NCI-H128 (cell line): ENCODE results near the gene PCDHGB7.
"Not testable (repeated sequence)": the region's sequence is repeated elsewhere in the genome, so short reads cannot be mapped to it uniquely, and the experiment has no call there.

Source experiments
- DNase-seq: peaks from one replicate; lab custom pipeline; 2025; ENCODE audit not compliant: unreplicated experiment; lab: John Stamatoyannopoulos, UW

The PCDHGB7 gene

DNA sequence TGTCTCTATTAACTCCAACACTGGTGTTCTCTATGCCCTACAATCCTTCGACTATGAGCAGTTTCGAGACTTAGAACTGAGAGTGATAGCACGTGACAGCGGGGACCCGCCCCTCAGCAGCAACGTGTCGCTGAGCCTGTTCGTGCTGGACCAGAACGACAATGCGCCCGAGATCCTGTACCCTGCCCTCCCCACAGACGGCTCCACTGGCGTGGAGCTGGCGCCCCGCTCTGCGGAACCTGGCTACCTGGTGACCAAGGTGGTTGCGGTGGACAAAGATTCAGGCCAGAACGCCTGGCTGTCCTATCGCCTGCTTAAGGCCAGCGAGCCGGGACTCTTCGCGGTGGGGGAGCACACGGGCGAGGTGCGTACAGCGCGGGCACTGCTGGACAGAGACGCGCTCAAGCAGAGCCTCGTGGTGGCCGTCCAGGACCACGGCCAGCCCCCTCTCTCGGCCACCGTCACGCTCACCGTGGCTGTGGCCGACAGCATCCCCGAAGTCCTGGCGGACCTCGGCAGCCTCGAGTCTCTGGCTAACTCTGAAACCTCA lies 5.3 kb downstream of the PCDHGB7 start:
- no peak for DNase-seq

DNA sequence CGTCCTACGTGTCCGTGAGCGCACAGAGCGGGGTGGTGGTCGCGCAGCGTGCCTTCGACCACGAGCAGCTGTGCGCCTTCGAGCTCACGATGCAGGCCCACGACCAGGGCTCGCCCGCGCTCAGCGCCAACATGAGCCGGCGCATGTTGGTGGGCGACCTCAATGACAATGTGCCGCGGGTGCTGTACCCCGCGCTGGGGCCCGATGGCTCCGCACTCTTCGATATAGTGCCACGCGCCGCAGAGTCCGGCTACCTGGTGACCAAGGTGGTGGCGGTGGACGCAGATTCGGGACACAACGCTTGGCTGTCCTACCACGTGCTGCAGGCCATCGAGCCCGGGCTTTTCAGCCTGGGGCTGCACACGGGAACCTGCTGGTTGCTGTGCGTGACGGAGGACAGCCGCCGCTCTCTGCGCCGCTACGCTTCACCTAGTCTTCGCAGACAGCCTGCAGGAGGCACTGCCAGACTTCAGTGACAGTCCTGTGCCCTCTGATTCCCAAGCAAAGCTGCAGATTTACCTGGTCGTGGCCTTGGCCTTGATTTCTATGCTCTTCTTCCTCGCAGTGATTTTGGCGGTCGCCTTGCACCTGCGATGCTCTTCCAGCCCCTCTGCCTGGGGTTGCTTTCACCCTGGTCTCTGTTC lies 10.4 kb downstream of the PCDHGB7 start:
- no peak for DNase-seq

DNA sequence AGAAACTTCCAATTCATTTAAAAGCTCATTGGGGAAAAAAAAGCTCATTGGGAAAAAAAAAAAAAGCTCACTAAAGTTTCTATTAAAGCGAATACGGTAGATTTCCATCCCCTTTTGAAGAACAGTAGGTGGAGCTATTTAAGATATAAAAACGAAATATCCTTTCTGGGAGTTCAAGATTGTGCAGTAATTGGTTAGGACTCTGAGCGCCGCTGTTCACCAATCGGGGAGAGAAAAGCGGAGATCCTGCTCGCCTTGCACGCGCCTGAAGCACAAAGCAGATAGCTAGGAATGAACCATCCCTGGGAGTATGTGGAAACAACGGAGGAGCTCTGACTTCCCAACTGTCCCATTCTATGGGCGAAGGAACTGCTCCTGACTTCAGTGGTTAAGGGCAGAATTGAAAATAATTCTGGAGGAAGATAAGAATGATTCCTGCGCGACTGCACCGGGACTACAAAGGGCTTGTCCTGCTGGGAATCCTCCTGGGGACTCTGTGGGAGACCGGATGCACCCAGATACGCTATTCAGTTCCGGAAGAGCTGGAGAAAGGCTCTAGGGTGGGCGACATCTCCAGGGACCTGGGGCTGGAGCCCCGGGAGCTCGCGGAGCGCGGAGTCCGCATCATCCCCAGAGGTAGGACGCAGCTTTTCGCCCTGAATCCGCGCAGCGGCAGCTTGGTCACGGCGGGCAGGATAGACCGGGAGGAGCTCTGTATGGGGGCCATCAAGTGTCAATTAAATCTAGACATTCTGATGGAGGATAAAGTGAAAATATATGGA lies 13.0 kb downstream of the PCDHGB7 start, which contains the start of gene PCDHGA12:
PCDHGA12 (plus strand) TSS at position 176 of the 782 bp plus-strand sequence; CDS start at position 429, 253 bp downstream.
- DNase-seq, result no peak

DNA sequence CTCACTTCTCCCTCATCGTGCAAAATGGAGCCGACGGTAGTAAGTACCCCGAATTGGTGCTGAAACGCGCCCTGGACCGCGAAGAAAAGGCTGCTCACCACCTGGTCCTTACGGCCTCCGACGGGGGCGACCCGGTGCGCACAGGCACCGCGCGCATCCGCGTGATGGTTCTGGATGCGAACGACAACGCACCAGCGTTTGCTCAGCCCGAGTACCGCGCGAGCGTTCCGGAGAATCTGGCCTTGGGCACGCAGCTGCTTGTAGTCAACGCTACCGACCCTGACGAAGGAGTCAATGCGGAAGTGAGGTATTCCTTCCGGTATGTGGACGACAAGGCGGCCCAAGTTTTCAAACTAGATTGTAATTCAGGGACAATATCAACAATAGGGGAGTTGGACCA lies 13.8 kb downstream of the PCDHGB7 start:
- no peak for DNase-seq

DNA sequence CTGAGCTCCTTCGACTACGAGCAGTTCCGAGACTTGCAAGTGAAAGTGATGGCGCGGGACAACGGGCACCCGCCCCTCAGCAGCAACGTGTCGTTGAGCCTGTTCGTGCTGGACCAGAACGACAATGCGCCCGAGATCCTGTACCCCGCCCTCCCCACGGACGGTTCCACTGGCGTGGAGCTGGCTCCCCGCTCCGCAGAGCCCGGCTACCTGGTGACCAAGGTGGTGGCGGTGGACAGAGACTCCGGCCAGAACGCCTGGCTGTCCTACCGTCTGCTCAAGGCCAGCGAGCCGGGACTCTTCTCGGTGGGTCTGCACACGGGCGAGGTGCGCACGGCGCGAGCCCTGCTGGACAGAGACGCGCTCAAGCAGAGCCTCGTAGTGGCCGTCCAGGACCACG lies 14.8 kb downstream of the PCDHGB7 start:
- DNase-seq, result not testable (repeated sequence)

DNA sequence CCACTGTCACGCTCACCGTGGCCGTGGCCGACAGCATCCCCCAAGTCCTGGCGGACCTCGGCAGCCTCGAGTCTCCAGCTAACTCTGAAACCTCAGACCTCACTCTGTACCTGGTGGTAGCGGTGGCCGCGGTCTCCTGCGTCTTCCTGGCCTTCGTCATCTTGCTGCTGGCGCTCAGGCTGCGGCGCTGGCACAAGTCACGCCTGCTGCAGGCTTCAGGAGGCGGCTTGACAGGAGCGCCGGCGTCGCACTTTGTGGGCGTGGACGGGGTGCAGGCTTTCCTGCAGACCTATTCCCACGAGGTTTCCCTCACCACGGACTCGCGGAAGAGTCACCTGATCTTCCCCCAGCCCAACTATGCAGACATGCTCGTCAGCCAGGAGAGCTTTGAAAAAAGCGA lies 15.2 kb downstream of the PCDHGB7 start:
- not testable (repeated sequence) for DNase-seq

DNA sequence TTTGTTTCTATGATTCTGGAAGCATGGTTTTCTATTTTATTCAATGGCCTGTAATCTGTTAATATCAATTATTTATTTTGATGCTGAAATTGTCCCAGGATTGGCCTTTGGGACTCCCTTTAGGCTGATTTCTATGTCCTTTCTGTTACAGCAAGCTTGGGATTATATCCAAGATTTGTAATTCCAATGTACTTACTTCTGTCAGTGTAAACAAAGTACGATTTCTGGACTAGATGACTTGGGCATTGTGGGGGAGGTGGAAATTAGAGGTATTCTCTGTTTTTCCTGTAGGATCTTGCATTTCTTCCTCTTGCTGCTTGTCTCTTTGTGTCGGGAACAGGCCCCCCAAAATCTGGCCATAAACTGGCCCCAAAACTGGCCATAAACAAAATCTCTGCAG lies 16.5 kb downstream of the PCDHGB7 start:
- no peak for DNase-seq

DNA sequence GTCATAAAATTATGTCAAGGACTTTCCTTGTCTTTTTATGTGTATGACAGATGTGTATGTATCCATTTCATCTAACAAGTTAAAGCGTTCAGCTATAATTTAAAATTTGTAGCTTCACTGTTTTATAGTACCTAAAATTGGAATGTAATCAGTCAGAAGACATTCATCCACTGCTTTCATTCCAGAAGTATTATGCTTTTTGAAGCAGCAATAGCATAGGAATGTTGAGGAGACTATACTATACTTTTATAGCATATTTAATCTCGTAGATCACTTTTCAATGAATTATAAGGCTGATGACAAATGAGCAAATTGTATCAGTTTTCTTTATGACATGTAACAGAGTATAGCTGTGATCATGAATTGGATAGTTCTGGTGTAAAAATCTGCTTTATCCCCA lies 19.7 kb downstream of the PCDHGB7 start:
- no peak for DNase-seq

DNA sequence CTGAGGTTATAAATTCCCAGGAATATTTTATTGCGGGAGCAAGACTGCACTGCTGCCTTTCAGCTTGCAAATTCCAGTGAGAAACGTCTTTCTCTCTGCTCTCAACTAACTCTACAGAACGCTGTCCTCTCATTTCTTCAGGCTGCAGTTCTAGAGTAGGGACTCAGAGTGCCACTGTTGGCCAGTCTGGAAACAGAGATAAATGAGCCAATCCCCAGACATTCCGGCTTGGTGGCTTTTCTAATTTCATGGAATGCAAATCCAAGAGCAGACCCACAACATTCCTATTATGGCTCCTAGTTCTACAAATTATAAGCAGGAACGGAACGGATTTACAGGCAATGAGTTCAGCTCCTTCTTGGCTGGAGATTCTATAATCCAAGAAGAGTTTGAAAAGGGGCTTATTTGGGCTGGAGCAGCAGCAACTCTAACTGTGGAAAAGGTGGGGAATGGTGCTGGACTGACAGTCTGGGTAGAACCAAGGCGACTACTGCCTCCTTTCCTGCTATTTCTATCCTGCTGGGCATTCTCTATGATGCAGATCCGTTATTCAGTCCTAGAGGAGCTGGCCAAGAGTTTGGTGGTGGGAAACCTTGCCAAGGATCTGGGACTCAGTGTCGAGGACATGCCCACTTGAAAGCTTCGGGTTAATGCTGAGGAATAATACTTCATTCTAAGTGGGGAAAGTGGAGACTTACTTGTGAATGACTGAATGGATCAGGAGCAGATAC lies 22.1 kb downstream of the PCDHGB7 start:
- DNase-seq, result no peak

DNA sequence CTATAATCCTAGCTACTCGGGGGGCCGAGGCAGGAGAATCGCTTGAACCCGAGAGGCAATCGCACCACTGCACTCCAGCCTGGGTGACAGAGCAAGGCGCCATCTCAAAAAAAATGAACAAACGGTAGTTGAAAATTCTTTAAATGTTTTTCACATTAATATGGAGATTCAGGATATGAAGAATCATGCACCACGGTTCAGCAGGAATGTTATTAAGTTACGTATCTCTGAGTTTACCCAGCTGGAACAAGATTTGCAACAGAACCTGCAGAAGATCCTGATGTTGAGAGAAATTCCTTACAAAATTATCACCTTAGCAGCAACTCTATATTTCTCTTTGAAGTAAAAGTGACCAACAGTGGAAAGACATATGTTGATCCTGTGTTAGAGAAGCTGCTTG lies 22.9 kb downstream of the PCDHGB7 start:
- no peak for DNase-seq

DNA sequence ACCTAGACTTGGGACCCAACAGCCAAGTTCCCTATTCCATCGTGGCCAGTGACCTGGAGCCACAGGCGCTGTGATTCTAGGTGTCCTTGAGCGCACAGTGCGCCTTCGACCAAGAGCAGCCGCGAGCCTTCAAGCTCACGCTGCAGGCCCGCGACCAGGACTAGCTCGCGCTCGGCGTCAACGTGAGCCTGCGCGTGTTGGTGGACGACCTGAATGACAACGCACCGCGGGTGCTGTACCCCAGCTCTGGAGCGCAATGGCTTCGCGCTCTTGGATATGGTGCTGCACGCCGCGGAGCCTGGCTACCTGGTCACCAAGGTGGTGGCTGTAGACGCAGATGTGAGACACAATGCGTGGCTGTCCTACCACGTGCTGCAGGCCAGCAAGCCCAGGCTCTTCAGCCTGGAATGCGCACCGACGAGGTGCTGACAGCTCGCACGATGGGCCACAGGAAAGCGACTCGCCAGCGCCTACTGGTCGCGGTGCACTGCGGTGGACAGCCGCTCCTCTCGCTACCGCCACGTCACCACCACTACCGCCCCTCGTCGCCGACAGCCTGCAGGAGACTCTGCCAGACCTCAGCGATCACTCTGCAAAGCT lies 24.2 kb downstream of the PCDHGB7 start:
- DNase-seq, result no peak

DNA sequence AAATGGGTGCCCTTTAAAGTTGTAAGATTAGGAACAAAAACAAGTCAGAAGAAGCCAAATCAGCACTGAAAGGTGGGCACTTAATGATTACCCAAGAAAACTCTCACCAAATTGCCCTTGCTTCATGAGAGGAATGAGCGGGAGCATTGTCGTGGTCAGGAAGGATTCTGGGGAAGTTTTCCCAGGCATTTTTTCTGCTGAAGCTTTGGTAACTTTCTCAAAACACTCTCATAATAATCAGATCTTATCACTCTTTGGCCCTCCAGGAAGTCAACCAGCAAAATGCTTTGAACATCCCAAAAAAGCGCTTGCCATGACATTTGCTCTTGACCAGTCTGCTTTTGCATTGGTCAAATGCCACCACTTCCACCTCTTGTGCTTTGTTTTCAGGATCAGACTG lies 47.9 kb downstream of the PCDHGB7 start:
- no peak for DNase-seq
